Glutamatergic neuron (in vitro differentiated cells): ENCODE results near the gene PLXNA2. TPM values are rescaled to one million over a fixed set of nuclear protein-coding genes. Genes with fewer than 3 reads are reported as not detected.

Source experiments
- DNase-seq: peaks from one replicate; pipeline ENCODE4 v3.0.0; 2022
- H3K27ac Mint-ChIP-seq: one replicate; pipeline ENCODE4 v1.8.0; 2020; ENCODE audit warnings: mild to moderate bottlenecking, mixed read lengths, inconsistent platforms; ENCODE audit not compliant: unreplicated experiment
- H3K27me3 Mint-ChIP-seq: one replicate; pipeline ENCODE4 v1.8.0; 2020; ENCODE audit warnings: mild to moderate bottlenecking, moderate library complexity, mixed read lengths, inconsistent platforms; ENCODE audit not compliant: unreplicated experiment
- H3K36me3 Mint-ChIP-seq: one replicate; pipeline ENCODE4 v1.8.0; 2020; ENCODE audit warnings: mild to moderate bottlenecking, mixed read lengths, inconsistent platforms; ENCODE audit not compliant: unreplicated experiment
- H3K4me1 Mint-ChIP-seq: one replicate; pipeline ENCODE4 v1.8.0; 2020; ENCODE audit warnings: mild to moderate bottlenecking, low read depth, mixed read lengths, inconsistent platforms; ENCODE audit not compliant: unreplicated experiment
- H3K4me3 Mint-ChIP-seq: one replicate; pipeline ENCODE4 v1.8.0; 2020; ENCODE audit warnings: mild to moderate bottlenecking, mixed read lengths, inconsistent platforms; ENCODE audit not compliant: unreplicated experiment
- H3K9me3 Mint-ChIP-seq: one replicate; pipeline ENCODE4 v1.8.0; 2020; ENCODE audit warnings: mild to moderate bottlenecking, moderate library complexity, mixed read lengths, inconsistent platforms; ENCODE audit not compliant: unreplicated experiment
- CTCF ChIP-seq: fragments of 200-600 bp; sonication (generic); IDR thresholded peaks from one replicate; pipeline ENCODE4 v1.5.0; 2021; ENCODE audit not compliant: partially characterized antibody, unreplicated experiment
- total RNA-seq: library from RNA; stranded (reverse); fragmentation: NEBNext Ultra II Directional; extraction: Animal tissue kit (Norgen Biotek cat#: 25700); gene quantifications from one replicate; pipeline ENCODE4 v1.2.1, GENCODE V29; 2021; ENCODE audit not compliant: unreplicated experiment

Gene PLXNA2
- total RNA-seq, 1 donor from 2014 or later, result 66.0 TPM

- Mint-ChIP-seq H3K4me1 (peaks cover 15% of the 10 kb centered on the region), H3K9me3 (no peaks in the 10 kb centered on the region), H3K36me3 (no peaks in the 10 kb centered on the region), H3K4me3 (no peak overlapping the region), H3K27me3 (no peaks in the 10 kb centered on the region), H3K27ac (no peak overlapping the region)
- no peak for DNase-seq
- no peak for TF ChIP-seq CTCF
These were observed 270.2 kb downstream of the PLXNA2 start for GRCh38 chr1:207973898-207974568.

- TF ChIP-seq CTCF, result no peak
- DNase-seq, result no peak
- peak overlapping the region; percentile 57 for H3K27ac Mint-ChIP-seq
- no peaks in the 10 kb centered on the region for H3K36me3 Mint-ChIP-seq
- no peak overlapping the region for H3K4me3 Mint-ChIP-seq
- H3K27me3 Mint-ChIP-seq, result no peaks in the 10 kb centered on the region
- no peaks in the 10 kb centered on the region for H3K9me3 Mint-ChIP-seq
- peaks cover 23% of the 10 kb centered on the region for H3K4me1 Mint-ChIP-seq
These were observed 271.8 kb downstream of the PLXNA2 start for GRCh38 chr1:207972337-207972736.
